AG09309 (cell line): ENCODE data around the gene TNP2.
"Not testable (repeated sequence)": the region's sequence is repeated elsewhere in the genome, so short reads cannot be mapped to it uniquely, and the experiment has no call there.

Source experiments
- DNase-seq: peaks from one replicate; pipeline ENCODE4 v3.0.0-alpha.2; 2010; ENCODE audit warnings: low read depth
- H3K4me3 ChIP-seq: 2 replicates; pipeline ENCODE4 v1.5.1; 2011; ENCODE audit warnings: mild to moderate bottlenecking, low read depth, low read length, moderate library complexity; ENCODE audit not compliant: control insufficient read depth
- CTCF ChIP-seq: IDR thresholded peaks from 2 replicates; pipeline ENCODE4 v1.5.1; 2011; ENCODE audit warnings: mild to moderate bottlenecking, low read depth, low read length, inconsistent platforms; ENCODE audit not compliant: insufficient read depth, control insufficient read depth; ENCODE audit errors: missing control alignments

The TNP2 gene

GRCh38 chr16:11295672-11296071 lies 26.5 kb upstream of the TNP2 start:
- no peak for TF ChIP-seq CTCF

GRCh38 chr16:11292076-11292748 lies 23.1 kb upstream of the TNP2 start:
- H3K4me3 ChIP-seq = no peak overlapping the region
- TF ChIP-seq CTCF = no peak
- DNase-seq = no peak

More at GRCh38 chr16:11295672-11296071, 26.5 kb upstream of the TNP2 start:
- no peak for DNase-seq
- no peak overlapping the region for H3K4me3 ChIP-seq

GRCh38 chr16:11291091-11291703 lies 22.1 kb upstream of the TNP2 start:
- DNase-seq = no peak
- no peak for TF ChIP-seq CTCF
- no peak overlapping the region for H3K4me3 ChIP-seq

- H3K4me3 ChIP-seq = no peak overlapping the region
- DNase-seq = no peak
- no peak for TF ChIP-seq CTCF
Measured at GRCh38 chr16:11290102-11290893, 21.2 kb upstream of the TNP2 start.

GRCh38 chr16:11289696-11290095 lies 20.6 kb upstream of the TNP2 start:
- not testable (repeated sequence) for DNase-seq, H3K4me3 ChIP-seq

GRCh38 chr16:11289202-11289601 lies 20.1 kb upstream of the TNP2 start:
- no peak for TF ChIP-seq CTCF
- DNase-seq = no peak
- no peak overlapping the region for H3K4me3 ChIP-seq

- no peak for DNase-seq
- no peak for TF ChIP-seq CTCF
- no peak overlapping the region for H3K4me3 ChIP-seq
Measured at GRCh38 chr16:11285842-11286241, 16.7 kb upstream of the TNP2 start.
